ENCODE results near the gene ZKSCAN5.

The ZKSCAN5 gene

GRCh38 chr7:99489235-99489634, 15.2 kb upstream of the ZKSCAN5 start:
- Mint-ChIP-seq H3K36me3 (ENCODE audit: low read depth) (peaks cover 56% of the 10 kb centered on the region), H3K27me3 (ENCODE audit: low read depth) (no peaks in the 10 kb centered on the region), H3K27ac (no peak overlapping the region), H3K4me1 (no peaks in the 10 kb centered on the region), H3K4me3 (no peak overlapping the region), H3K9me3 (peaks cover 16% of the 10 kb centered on the region)
- TF ChIP-seq CTCF (IDR thresholded peaks at IDR 0.05; ENCODE audit: unreplicated experiment in 3 of 3): no peak

- H3K9me3 Mint-ChIP-seq: peaks cover 18% of the 10 kb centered on the region
- H3K36me3 Mint-ChIP-seq (ENCODE audit: low read depth): peaks cover 62% of the 10 kb centered on the region
- no peak overlapping the region for H3K4me3 Mint-ChIP-seq
- no peaks in the 10 kb centered on the region for H3K27me3 Mint-ChIP-seq (ENCODE audit: low read depth)
- no peaks in the 10 kb centered on the region for H3K4me1 Mint-ChIP-seq
- no peak for TF ChIP-seq CTCF (IDR thresholded peaks at IDR 0.05; ENCODE audit: unreplicated experiment in 3 of 3)
- no peak overlapping the region for H3K27ac Mint-ChIP-seq
Observed at GRCh38 chr7:99490878-99491277, 13.6 kb upstream of the ZKSCAN5 start.

- Mint-ChIP-seq H3K9me3 (peaks cover 18% of the 10 kb centered on the region), H3K27ac (no peak overlapping the region), H3K4me1 (peaks cover 14% of the 10 kb centered on the region), H3K36me3 (ENCODE audit: low read depth) (peaks cover 78% of the 10 kb centered on the region), H3K4me3 (no peak overlapping the region), H3K27me3 (ENCODE audit: low read depth) (no peaks in the 10 kb centered on the region)
- TF ChIP-seq CTCF (IDR thresholded peaks at IDR 0.05; ENCODE audit: unreplicated experiment in 3 of 3): no peak
Observed at GRCh38 chr7:99493823-99494222, 10.6 kb upstream of the ZKSCAN5 start.

GRCh38 chr7:99497766-99498545, 6.5 kb upstream of the ZKSCAN5 start:
- H3K9me3 Mint-ChIP-seq: peaks cover 15% of the 10 kb centered on the region
- peak overlapping the region; percentile 97 to 99 (median 98) for H3K4me3 Mint-ChIP-seq
- H3K4me1 Mint-ChIP-seq: peaks cover 20% of the 10 kb centered on the region
- no peaks in the 10 kb centered on the region for H3K27me3 Mint-ChIP-seq (ENCODE audit: low read depth)
- H3K36me3 Mint-ChIP-seq (ENCODE audit: low read depth): peaks cover 54% of the 10 kb centered on the region
- TF ChIP-seq CTCF (IDR thresholded peaks at IDR 0.05; ENCODE audit: unreplicated experiment in 3 of 3): no peak
- peak overlapping the region; percentile 40 to 61 (median 44) for H3K27ac Mint-ChIP-seq

- peaks cover 9% of the 10 kb centered on the region for H3K9me3 Mint-ChIP-seq
Observed at GRCh38 chr7:99498546-99498944, 5.9 kb upstream of the ZKSCAN5 start.

More at GRCh38 chr7:99498546-99498944, 5.9 kb upstream of the ZKSCAN5 start:
- Mint-ChIP-seq H3K27ac (peak overlapping the region; percentile 17 to 96 (median 40)), H3K36me3 (ENCODE audit: low read depth) (peaks cover 48% of the 10 kb centered on the region), H3K4me1 (peaks cover 20% of the 10 kb centered on the region), H3K4me3 (peak overlapping the region; percentile 97 to 99 (median 98)), H3K27me3 (ENCODE audit: low read depth) (no peaks in the 10 kb centered on the region)
- TF ChIP-seq CTCF (IDR thresholded peaks at IDR 0.05; ENCODE audit: unreplicated experiment in 3 of 3): no peak
